HEK293 (cell line): ENCODE data around the gene ABCG4.

Experiments
- BCL11A ChIP-seq: fragments of 450-650 bp; formaldehyde crosslinking; IDR thresholded peaks from 2 replicates; pipeline ENCODE4 v1.5.1; 2016; ENCODE audit warnings: low read depth, missing biosample characterization, missing genetic modification characterization
- CTCF ChIP-seq: fragments of 450-650 bp; formaldehyde crosslinking; IDR thresholded peaks from 2 replicates; pipeline ENCODE4 v1.5.1; 2016; ENCODE audit warnings: missing biosample characterization, missing genetic modification characterization
- MZF1 ChIP-seq: fragments of 450-650 bp; formaldehyde crosslinking; IDR thresholded peaks from 2 replicates; pipeline ENCODE4 v1.5.1; 2017; ENCODE audit warnings: missing biosample characterization, missing genetic modification characterization, borderline replicate concordance
- SP3 ChIP-seq: fragments of 450-650 bp; formaldehyde crosslinking; IDR thresholded peaks from 2 replicates; pipeline ENCODE4 v1.5.1; 2016; ENCODE audit warnings: missing biosample characterization, missing genetic modification characterization
- ZBTB7A ChIP-seq: fragments of 450-650 bp; formaldehyde crosslinking; IDR thresholded peaks from 2 replicates; pipeline ENCODE4 v1.5.1; 2016; ENCODE audit warnings: low read depth, missing biosample characterization, missing genetic modification characterization
- ZFP41 ChIP-seq: fragments of 450-650 bp; formaldehyde crosslinking; IDR thresholded peaks from 2 replicates; pipeline ENCODE4 v1.5.1; 2016; ENCODE audit warnings: missing biosample characterization, missing genetic modification characterization, borderline replicate concordance
- ZNF121 ChIP-seq: fragments of 450-650 bp; formaldehyde crosslinking; IDR thresholded peaks from 2 replicates; pipeline ENCODE4 v1.5.1; 2016; ENCODE audit warnings: missing biosample characterization, missing genetic modification characterization
- ZNF155 ChIP-seq: fragments of 450-650 bp; formaldehyde crosslinking; IDR thresholded peaks from 2 replicates; pipeline ENCODE4 v1.5.1; 2016; ENCODE audit warnings: missing biosample characterization, missing genetic modification characterization
- ZNF16 ChIP-seq: fragments of 450-650 bp; formaldehyde crosslinking; IDR thresholded peaks from 2 replicates; pipeline ENCODE4 v1.5.1; 2016; ENCODE audit warnings: low read depth, missing biosample characterization, missing genetic modification characterization
- ZNF169 ChIP-seq: fragments of 450-650 bp; formaldehyde crosslinking; IDR thresholded peaks from 2 replicates; pipeline ENCODE4 v1.5.1; 2016; ENCODE audit warnings: missing biosample characterization, missing genetic modification characterization
- ZNF174 ChIP-seq: fragments of 450-650 bp; formaldehyde crosslinking; IDR thresholded peaks from 2 replicates; pipeline ENCODE4 v1.5.0; 2017; ENCODE audit warnings: missing biosample characterization, mild to moderate bottlenecking, missing genetic modification characterization
- ZNF776 ChIP-seq: fragments of 450-650 bp; formaldehyde crosslinking; IDR thresholded peaks from 2 replicates; pipeline ENCODE4 v1.5.0; 2017; ENCODE audit warnings: missing biosample characterization, missing genetic modification characterization, borderline replicate concordance
- TF ChIP-seq, protein P1 (sequence below): fragments of 450-650 bp; formaldehyde crosslinking; IDR thresholded peaks from 2 replicates; pipeline ENCODE4 v1.5.1; 2016; ENCODE audit warnings: missing biosample characterization, missing genetic modification characterization

GRCh38 chr11:119118946-119119345 is 29.9 kb upstream of the ABCG4 start:
- TF ChIP-seq ZNF776 (tag by site-specific recombination) = no peak
- no peak for TF ChIP-seq CTCF
- TF ChIP-seq BCL11A = no peak
- TF ChIP-seq, protein P1, sequence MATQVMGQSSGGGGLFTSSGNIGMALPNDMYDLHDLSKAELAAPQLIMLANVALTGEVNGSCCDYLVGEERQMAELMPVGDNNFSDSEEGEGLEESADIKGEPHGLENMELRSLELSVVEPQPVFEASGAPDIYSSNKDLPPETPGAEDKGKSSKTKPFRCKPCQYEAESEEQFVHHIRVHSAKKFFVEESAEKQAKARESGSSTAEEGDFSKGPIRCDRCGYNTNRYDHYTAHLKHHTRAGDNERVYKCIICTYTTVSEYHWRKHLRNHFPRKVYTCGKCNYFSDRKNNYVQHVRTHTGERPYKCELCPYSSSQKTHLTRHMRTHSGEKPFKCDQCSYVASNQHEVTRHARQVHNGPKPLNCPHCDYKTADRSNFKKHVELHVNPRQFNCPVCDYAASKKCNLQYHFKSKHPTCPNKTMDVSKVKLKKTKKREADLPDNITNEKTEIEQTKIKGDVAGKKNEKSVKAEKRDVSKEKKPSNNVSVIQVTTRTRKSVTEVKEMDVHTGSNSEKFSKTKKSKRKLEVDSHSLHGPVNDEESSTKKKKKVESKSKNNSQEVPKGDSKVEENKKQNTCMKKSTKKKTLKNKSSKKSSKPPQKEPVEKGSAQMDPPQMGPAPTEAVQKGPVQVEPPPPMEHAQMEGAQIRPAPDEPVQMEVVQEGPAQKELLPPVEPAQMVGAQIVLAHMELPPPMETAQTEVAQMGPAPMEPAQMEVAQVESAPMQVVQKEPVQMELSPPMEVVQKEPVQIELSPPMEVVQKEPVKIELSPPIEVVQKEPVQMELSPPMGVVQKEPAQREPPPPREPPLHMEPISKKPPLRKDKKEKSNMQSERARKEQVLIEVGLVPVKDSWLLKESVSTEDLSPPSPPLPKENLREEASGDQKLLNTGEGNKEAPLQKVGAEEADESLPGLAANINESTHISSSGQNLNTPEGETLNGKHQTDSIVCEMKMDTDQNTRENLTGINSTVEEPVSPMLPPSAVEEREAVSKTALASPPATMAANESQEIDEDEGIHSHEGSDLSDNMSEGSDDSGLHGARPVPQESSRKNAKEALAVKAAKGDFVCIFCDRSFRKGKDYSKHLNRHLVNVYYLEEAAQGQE = no peak
- TF ChIP-seq ZBTB7A = no peak
- no peak for TF ChIP-seq SP3 (tag by site-specific recombination)
- TF ChIP-seq MZF1 = no peak
- TF ChIP-seq ZNF121 (tag by site-specific recombination) = no peak
- no peak for TF ChIP-seq ZNF16 (tag by site-specific recombination)
- TF ChIP-seq ZNF169 = no peak
- no peak for TF ChIP-seq ZFP41 (tag by site-specific recombination)
- TF ChIP-seq ZNF155 (tag by site-specific recombination) = no peak
- TF ChIP-seq ZNF174 = no peak
